Gastroesophageal sphincter (tissue), 4 donors: ENCODE data around the gene QPRT. TPM values are rescaled to one million over a fixed set of nuclear protein-coding genes. Genes with fewer than 3 reads are reported as not detected.

Experiments
- ATAC-seq: fragments of 150-250 bp; one replicate; pipeline ENCODE4 v1.9.1; 2016; ENCODE audit warnings: mild to moderate bottlenecking, moderate library complexity
- H3K27ac ChIP-seq, 4 donors: fragments of 200-600 bp; sonication (generic) in 3 of 4; 1 replicate in 3 of 4; 2 replicates in 1 of 4; pipeline ENCODE4 v1.5.1; 2016 to 2019
- H3K27me3 ChIP-seq: fragments of 200-600 bp; sonication (generic); one replicate; pipeline ENCODE4 v1.5.1; 2019
- H3K36me3 ChIP-seq, 2 donors: fragments of 200-600 bp; sonication (generic); one replicate each; pipeline ENCODE4 v1.5.1; 2019; ENCODE audit warnings: control low read depth in 1 of 2
- H3K4me1 ChIP-seq, 3 donors: fragments of 200-600 bp; sonication (generic); 1 replicate in 2 of 3; 2 replicates in 1 of 3; pipeline ENCODE4 v1.5.1; 2016 to 2019; ENCODE audit warnings: control low read depth in 2 of 3
- H3K4me3 ChIP-seq, 2 donors: fragments of 200-600 bp; sonication (generic); one replicate each; pipeline ENCODE4 v1.5.1; 2019; ENCODE audit warnings: mild to moderate bottlenecking in 1 of 2, moderate library complexity in 1 of 2
- H3K9me3 ChIP-seq, 3 donors: fragments of 200-600 bp; sonication (generic); one replicate each; pipeline ENCODE4 v1.5.1; 2017 to 2019; ENCODE audit warnings: control low read depth in 2 of 3
- CTCF ChIP-seq, 4 experiments: fragments of 200-600 bp in 2 of 4; fragments of 450-650 bp in 2 of 4; sonication (generic) in 1 of 4; IDR thresholded peaks; one replicate each; pipeline ENCODE4 v1.5.1; 2017 to 2019; ENCODE audit warnings: antibody characterized with exemption in 4 of 4, mild to moderate bottlenecking in 2 of 4, moderate library complexity in 2 of 4
- EP300 ChIP-seq: sonication (generic); formaldehyde crosslinking; IDR thresholded peaks from one replicate; pipeline ENCODE4 v1.6.1; 2017; ENCODE audit warnings: antibody characterized with exemption, mild to moderate bottlenecking
- POLR2A ChIP-seq, 2 donors: fragments of 450-650 bp; IDR thresholded peaks; one replicate each; pipeline ENCODE4 v1.6.1; 2017; ENCODE audit warnings: antibody characterized with exemption in 2 of 2, mild to moderate bottlenecking in 2 of 2, moderate library complexity in 1 of 2
- POLR2AphosphoS5 ChIP-seq: sonication (generic); formaldehyde crosslinking; IDR thresholded peaks from one replicate; pipeline ENCODE4 v1.6.1; 2017; ENCODE audit warnings: antibody characterized with exemption
- WGBS, 2 donors: methylation state at CpG; one replicate each; pipeline ENCODE4 v1.1.5; 2018; ENCODE audit warnings: low coverage in 1 of 2; 5-methylcytosine and 5-hydroxymethylcytosine counted together
- total RNA-seq, 4 donors: library from RNA; depleted of rRNA; stranded (reverse); fragments of >200 nt; gene quantifications; one replicate each; pipeline ENCODE4 v1.1.0, GENCODE V29; 2016

QPRT gene
- total RNA-seq, 4 donors from 2014 or later: 0.62 to 6.7 (median 4.3) TPM

GRCh38 chr16:29714396-29714795, 35.4 kb downstream of the QPRT start:
- WGBS, 2 donors: 70 to 74% methylated on average over 2 of the region's 2 CpGs
- ATAC-seq: no peak
- no peak overlapping the region for H3K27ac ChIP-seq
- H3K4me3 ChIP-seq: no peak overlapping the region
- peaks cover 0 to 8% (median 0%) of the 10 kb centered on the region in 3 donors for H3K4me1 ChIP-seq
- no peaks in the 10 kb centered on the region for H3K27me3 ChIP-seq
- no peaks in the 10 kb centered on the region for H3K36me3 ChIP-seq
- H3K9me3 ChIP-seq: no peaks in the 10 kb centered on the region
- TF ChIP-seq POLR2AphosphoS5 (no peak), EP300 (no peak), CTCF (IDR thresholded peaks at IDR 0.05) (no peak)

DNA sequence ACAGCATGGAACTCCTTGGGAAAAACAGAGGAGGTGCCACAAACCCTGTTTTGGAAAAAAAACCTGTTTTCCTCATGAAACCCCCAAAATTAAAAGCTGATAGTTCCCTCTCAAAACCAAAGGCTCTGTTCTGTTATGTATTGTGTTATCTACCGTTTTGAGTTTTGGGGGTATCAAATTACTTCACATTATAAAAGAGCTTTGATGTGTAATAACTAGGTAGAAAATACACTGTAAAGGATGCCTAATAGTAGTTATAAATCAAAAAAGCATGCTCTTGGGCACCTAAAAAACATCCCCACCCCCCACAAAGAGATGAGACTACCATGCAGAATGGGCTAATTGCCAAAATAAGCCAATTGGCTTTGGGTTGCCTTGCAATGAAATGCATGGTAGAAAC, 36.0 kb downstream of the QPRT start:
- no peak for ATAC-seq
- TF ChIP-seq CTCF (IDR thresholded peaks at IDR 0.05) (no peak), POLR2A (IDR thresholded peaks at IDR 0.05) (no peak), POLR2AphosphoS5 (no peak), EP300 (no peak)

DNA sequence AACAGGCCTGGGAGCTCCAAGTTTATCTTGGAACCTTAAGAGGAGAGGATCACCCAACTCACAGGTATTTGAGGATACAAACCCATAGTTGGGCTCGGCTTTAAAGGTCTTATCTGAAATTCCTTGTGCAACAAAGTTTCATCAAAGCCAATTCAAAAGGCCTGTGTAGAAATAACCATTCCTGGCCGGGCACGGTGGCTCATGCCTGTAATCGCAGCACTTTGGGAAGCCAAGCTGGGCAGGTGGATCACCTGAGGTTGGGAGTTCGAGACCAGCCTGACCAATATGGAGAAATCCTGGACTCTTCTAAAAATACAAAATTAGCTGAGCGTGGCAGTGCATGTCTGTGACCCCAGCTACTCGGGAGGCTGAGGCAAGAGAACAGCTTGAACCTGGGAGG, 38.1 kb downstream of the QPRT start:
- ATAC-seq: no peak
- H3K27me3 ChIP-seq: no peaks in the 10 kb centered on the region
- no peaks in the 10 kb centered on the region for H3K36me3 ChIP-seq
- H3K4me3 ChIP-seq: no peak overlapping the region
- H3K27ac ChIP-seq: no peak overlapping the region
- TF ChIP-seq CTCF (IDR thresholded peaks at IDR 0.05) (no peak), EP300 (no peak), POLR2AphosphoS5 (no peak), POLR2A (IDR thresholded peaks at IDR 0.05) (no peak)
- 83 to 97% methylated on average over 3 to 5 of the region's 7 CpGs for WGBS, 2 donors
- no peaks in the 10 kb centered on the region for H3K9me3 ChIP-seq
- no peaks in the 10 kb centered on the region for H3K4me1 ChIP-seq

More for the DNA sequence above, 36.0 kb downstream of the QPRT start:
- Histone ChIP-seq H3K4me1 (peaks cover 0 to 7% (median 0%) of the 10 kb centered on the region in 3 donors), H3K4me3 (no peak overlapping the region), H3K9me3 (no peaks in the 10 kb centered on the region), H3K36me3 (no peaks in the 10 kb centered on the region), H3K27me3 (no peaks in the 10 kb centered on the region), H3K27ac (no peak overlapping the region)
- WGBS, 2 donors: 10 to 18% methylated on average over 1 of the region's 1 CpG

DNA sequence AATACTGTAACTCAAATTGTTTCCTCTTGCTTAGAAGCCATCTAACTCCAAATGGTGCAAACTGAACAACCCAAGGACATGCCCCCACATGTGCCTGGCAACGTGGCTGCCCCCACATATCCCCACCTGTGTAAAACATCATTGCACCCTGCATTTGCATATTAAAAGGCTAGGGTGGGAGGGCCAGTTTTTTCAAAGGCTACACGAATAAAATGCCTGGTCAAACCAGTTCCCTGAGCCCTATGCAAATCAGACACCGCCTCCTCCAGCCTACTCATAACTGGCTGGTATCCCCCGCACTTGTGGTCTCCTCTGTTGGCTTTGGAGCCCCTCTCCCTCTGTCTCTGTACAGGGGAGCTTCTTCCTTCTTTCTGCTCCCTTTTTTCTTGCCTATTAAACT, 40.1 kb downstream of the QPRT start:
- 41 to 43% methylated on average over 3 to 4 of the region's 4 CpGs for WGBS, 2 donors
- TF ChIP-seq POLR2A (IDR thresholded peaks at IDR 0.05): no peak
- TF ChIP-seq EP300: no peak
- no peak for TF ChIP-seq POLR2AphosphoS5
- no peak for TF ChIP-seq CTCF (IDR thresholded peaks at IDR 0.05)
- H3K9me3 ChIP-seq: no peaks in the 10 kb centered on the region
- H3K4me1 ChIP-seq: no peaks in the 10 kb centered on the region
- no peaks in the 10 kb centered on the region for H3K36me3 ChIP-seq
- no peaks in the 10 kb centered on the region for H3K27me3 ChIP-seq
- H3K27ac ChIP-seq: no peak overlapping the region
- H3K4me3 ChIP-seq: no peak overlapping the region
- ATAC-seq: no peak

DNA sequence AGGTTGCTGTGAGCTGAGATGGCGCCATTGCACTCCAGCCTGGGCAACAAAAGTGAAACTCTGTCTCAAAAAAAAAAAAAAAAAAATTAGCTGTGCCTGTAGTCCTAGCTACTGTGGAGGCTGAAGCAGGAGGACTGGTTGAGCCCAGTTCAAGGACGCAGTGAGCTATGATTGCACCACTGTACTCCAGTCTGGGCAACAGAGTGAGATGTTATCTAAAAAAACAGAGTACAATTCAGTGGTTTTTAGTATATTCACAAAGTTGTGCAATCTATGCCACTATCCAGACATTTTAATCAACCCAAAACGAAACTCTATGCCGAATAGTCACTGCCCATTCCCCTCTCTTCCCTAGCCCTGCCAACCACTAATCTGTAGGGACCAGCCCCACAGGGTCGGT, 41.7 kb downstream of the QPRT start:
- 65 to 83% methylated on average over 3 to 4 of the region's 5 CpGs for WGBS, 2 donors
- no peak overlapping the region for H3K4me3 ChIP-seq
- H3K36me3 ChIP-seq: no peaks in the 10 kb centered on the region
- no peak overlapping the region for H3K27ac ChIP-seq
- H3K4me1 ChIP-seq: no peaks in the 10 kb centered on the region
- H3K27me3 ChIP-seq: no peaks in the 10 kb centered on the region
- H3K9me3 ChIP-seq: no peaks in the 10 kb centered on the region
- no peak for ATAC-seq
- TF ChIP-seq POLR2A (IDR thresholded peaks at IDR 0.05): no peak
- TF ChIP-seq EP300: no peak
- no peak for TF ChIP-seq CTCF (IDR thresholded peaks at IDR 0.05)
- TF ChIP-seq POLR2AphosphoS5: no peak
